SK-N-SH treated with all-trans-retinoic acid at 6 μM for 48 hours (cell line): ENCODE data around the gene BRD1.

ENCODE experiments used
- ATAC-seq: fragments of 200-7000 bp; cut with Tn5 transposase; 3 replicates; pipeline ENCODE4 v1.9.1; 2020; ENCODE audit warnings: mild to moderate bottlenecking, moderate library complexity
- ARNTL ChIP-seq: fragments of 450-650 bp; formaldehyde crosslinking; IDR thresholded peaks from 2 replicates; pipeline ENCODE4 v1.5.0; 2020; ENCODE audit warnings: low read depth, mild to moderate bottlenecking, moderate library complexity, borderline replicate concordance
- CSDC2 ChIP-seq: fragments of 250-450 bp; sonication (Bioruptor Pico); IDR thresholded peaks from 2 replicates; pipeline ENCODE4 v1.5.0; 2020; ENCODE audit warnings: mild to moderate bottlenecking, moderate library complexity
- GLIS3 ChIP-seq: fragments of 250-450 bp; sonication (Bioruptor Pico); IDR thresholded peaks from 2 replicates; pipeline ENCODE4 v1.5.0; 2020; ENCODE audit warnings: mild to moderate bottlenecking, moderate library complexity
- ISL1 ChIP-seq: fragments of 250-450 bp; sonication (Bioruptor Pico); IDR thresholded peaks from 2 replicates; pipeline ENCODE4 v2.1.2; 2022; ENCODE audit warnings: mild to moderate bottlenecking, moderate library complexity
- OSR1 ChIP-seq: fragments of 250-450 bp; sonication (Bioruptor Pico); IDR thresholded peaks from 2 replicates; pipeline ENCODE4 v1.8.0; 2022; ENCODE audit warnings: moderate library complexity, mild to moderate bottlenecking, inconsistent platforms
- RARB ChIP-seq: fragments of 250-450 bp; sonication (Bioruptor Pico); IDR thresholded peaks from 2 replicates; pipeline ENCODE4 v1.8.0; 2021; ENCODE audit warnings: mild to moderate bottlenecking, moderate library complexity
- SNAI2 ChIP-seq: fragments of 250-450 bp; sonication (Bioruptor Pico); IDR thresholded peaks from 2 replicates; pipeline ENCODE4 v1.5.0; 2020; ENCODE audit warnings: mild to moderate bottlenecking, moderate library complexity
- TCF4 ChIP-seq: fragments of 250-450 bp; sonication (Bioruptor Pico); IDR thresholded peaks from 2 replicates; pipeline ENCODE4 v1.8.0; 2021; ENCODE audit warnings: mild to moderate bottlenecking, moderate library complexity, borderline replicate concordance
- TOX ChIP-seq: fragments of 250-450 bp; sonication (Bioruptor Pico); IDR thresholded peaks from 2 replicates; pipeline ENCODE4 v1.8.0; 2021; ENCODE audit warnings: mild to moderate bottlenecking, moderate library complexity, borderline replicate concordance
- ZC3H10 ChIP-seq: fragments of 250-450 bp; sonication (Bioruptor Pico); IDR thresholded peaks from 2 replicates; pipeline ENCODE4 v1.5.1; 2021; ENCODE audit warnings: mild to moderate bottlenecking, moderate library complexity
- ZFP30 ChIP-seq: fragments of 450-650 bp; formaldehyde crosslinking; IDR thresholded peaks from 2 replicates; pipeline ENCODE4 v1.5.0; 2022; ENCODE audit warnings: mild to moderate bottlenecking, moderate library complexity
- ZNF565 ChIP-seq: fragments of 450-650 bp; formaldehyde crosslinking; conservative IDR thresholded peaks from 2 replicates; pipeline ENCODE4 v1.5.0; 2020; ENCODE audit warnings: low read depth, mild to moderate bottlenecking, moderate library complexity
- ZNF70 ChIP-seq: fragments of 450-650 bp; formaldehyde crosslinking; IDR thresholded peaks from 2 replicates; pipeline ENCODE4 v1.5.0; 2020; ENCODE audit warnings: mild to moderate bottlenecking, moderate library complexity
- TF ChIP-seq, protein P1 (sequence below): fragments of 250-450 bp; sonication (Bioruptor Pico); IDR thresholded peaks from 2 replicates; pipeline ENCODE4 v1.5.1; 2021; ENCODE audit warnings: mild to moderate bottlenecking, moderate library complexity
- TF ChIP-seq, protein P2 (sequence below): fragments of 250-450 bp; sonication (Bioruptor Pico); IDR thresholded peaks from 2 replicates; pipeline ENCODE4 v1.8.0; 2021; ENCODE audit warnings: low read depth, mild to moderate bottlenecking, moderate library complexity, borderline replicate concordance
- TF ChIP-seq, protein P3 (sequence below): fragments of 250-450 bp; sonication (Bioruptor Pico); IDR thresholded peaks from 2 replicates; pipeline ENCODE4 v1.5.1; 2020; ENCODE audit warnings: low read depth, mild to moderate bottlenecking, moderate library complexity
- TF ChIP-seq, protein P4 (sequence below): fragments of 250-450 bp; sonication (Bioruptor Pico); IDR thresholded peaks from 2 replicates; pipeline ENCODE4 v1.5.0; 2020; ENCODE audit warnings: mild to moderate bottlenecking, moderate library complexity
- TF ChIP-seq, protein P5 (sequence below): fragments of 250-450 bp; sonication (Bioruptor Pico); IDR thresholded peaks from 2 replicates; pipeline ENCODE4 v1.8.0; 2020; ENCODE audit warnings: mild to moderate bottlenecking, moderate library complexity, borderline replicate concordance

Gene BRD1

DNA sequence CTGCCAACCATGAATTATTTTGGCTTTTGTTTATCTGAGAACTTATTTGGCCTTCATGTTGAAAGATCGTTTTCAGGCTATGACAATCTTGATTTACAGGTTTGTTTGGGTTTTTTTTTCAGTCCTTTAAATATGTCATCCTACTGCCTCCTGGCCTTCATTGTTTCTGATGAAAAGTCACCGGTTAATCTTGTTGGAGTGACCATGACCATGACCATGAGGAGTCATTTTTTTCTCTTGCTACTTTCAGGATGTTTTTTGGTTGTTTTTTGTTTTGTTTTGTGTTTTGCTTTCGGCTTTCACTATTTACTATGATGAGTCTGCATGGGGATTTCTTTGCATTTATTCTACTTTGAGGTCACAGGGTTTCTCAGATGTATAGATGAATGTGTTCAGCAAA lies 81.6 kb downstream of the BRD1 start:
- ATAC-seq, result no peak
- no peak for TF ChIP-seq ZC3H10 (CRISPR knock-in tag)
- TF ChIP-seq TCF4, result no peak
- TF ChIP-seq ZFP30 (CRISPR knock-in tag), result no peak
- TF ChIP-seq, protein P1, sequence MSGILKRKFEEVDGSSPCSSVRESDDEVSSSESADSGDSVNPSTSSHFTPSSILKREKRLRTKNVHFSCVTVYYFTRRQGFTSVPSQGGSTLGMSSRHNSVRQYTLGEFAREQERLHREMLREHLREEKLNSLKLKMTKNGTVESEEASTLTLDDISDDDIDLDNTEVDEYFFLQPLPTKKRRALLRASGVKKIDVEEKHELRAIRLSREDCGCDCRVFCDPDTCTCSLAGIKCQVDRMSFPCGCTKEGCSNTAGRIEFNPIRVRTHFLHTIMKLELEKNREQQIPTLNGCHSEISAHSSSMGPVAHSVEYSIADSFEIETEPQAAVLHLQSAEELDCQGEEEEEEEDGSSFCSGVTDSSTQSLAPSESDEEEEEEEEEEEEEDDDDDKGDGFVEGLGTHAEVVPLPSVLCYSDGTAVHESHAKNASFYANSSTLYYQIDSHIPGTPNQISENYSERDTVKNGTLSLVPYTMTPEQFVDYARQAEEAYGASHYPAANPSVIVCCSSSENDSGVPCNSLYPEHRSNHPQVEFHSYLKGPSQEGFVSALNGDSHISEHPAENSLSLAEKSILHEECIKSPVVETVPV (CRISPR knock-in tag), result no peak
- TF ChIP-seq OSR1, result no peak
- TF ChIP-seq ZNF565 (CRISPR knock-in tag), result no peak
- TF ChIP-seq, protein P2, sequence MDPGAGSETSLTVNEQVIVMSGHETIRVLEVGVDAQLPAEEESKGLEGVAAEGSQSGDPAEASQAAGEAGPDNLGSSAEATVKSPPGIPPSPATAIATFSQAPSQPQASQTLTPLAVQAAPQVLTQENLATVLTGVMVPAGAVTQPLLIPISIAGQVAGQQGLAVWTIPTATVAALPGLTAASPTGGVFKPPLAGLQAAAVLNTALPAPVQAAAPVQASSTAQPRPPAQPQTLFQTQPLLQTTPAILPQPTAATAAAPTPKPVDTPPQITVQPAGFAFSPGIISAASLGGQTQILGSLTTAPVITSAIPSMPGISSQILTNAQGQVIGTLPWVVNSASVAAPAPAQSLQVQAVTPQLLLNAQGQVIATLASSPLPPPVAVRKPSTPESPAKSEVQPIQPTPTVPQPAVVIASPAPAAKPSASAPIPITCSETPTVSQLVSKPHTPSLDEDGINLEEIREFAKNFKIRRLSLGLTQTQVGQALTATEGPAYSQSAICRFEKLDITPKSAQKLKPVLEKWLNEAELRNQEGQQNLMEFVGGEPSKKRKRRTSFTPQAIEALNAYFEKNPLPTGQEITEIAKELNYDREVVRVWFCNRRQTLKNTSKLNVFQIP (CRISPR knock-in tag), result no peak
- TF ChIP-seq RARB, result no peak
- no peak for TF ChIP-seq SNAI2
- TF ChIP-seq, protein P3, sequence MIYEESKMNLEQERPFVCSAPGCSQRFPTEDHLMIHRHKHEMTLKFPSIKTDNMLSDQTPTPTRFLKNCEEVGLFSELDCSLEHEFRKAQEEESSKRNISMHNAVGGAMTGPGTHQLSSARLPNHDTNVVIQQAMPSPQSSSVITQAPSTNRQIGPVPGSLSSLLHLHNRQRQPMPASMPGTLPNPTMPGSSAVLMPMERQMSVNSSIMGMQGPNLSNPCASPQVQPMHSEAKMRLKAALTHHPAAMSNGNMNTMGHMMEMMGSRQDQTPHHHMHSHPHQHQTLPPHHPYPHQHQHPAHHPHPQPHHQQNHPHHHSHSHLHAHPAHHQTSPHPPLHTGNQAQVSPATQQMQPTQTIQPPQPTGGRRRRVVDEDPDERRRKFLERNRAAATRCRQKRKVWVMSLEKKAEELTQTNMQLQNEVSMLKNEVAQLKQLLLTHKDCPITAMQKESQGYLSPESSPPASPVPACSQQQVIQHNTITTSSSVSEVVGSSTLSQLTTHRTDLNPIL, result no peak
- TF ChIP-seq TOX (CRISPR knock-in tag), result no peak
- TF ChIP-seq ARNTL (CRISPR knock-in tag), result no peak
- no peak for TF ChIP-seq CSDC2 (CRISPR knock-in tag)
- TF ChIP-seq, all 23 proteins: peak for 0

DNA sequence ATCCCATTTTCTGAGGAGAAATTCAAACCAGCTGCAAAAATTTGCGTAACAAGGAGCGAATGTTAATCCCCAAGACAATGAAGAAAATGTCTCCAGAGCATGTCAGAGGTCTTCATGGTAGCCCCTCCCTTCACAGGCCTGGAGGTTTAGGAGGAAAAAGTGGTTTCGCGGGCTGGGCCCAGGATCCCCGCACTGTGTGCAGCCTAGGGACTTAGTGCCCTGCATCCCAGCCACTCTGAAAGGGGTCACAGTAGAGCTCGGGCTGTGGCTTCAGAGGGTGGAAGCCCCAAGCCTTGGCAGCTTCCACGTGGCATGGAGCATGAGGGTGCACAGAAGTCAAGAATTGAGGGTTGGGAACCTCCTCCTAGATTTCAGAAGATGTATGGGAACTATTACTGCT lies 87.4 kb downstream of the BRD1 start:
- TF ChIP-seq SNAI2 (no peak), ZNF70 (CRISPR knock-in tag) (no peak), ISL1 (no peak), ARNTL (CRISPR knock-in tag) (no peak)
- TF ChIP-seq, protein P4, sequence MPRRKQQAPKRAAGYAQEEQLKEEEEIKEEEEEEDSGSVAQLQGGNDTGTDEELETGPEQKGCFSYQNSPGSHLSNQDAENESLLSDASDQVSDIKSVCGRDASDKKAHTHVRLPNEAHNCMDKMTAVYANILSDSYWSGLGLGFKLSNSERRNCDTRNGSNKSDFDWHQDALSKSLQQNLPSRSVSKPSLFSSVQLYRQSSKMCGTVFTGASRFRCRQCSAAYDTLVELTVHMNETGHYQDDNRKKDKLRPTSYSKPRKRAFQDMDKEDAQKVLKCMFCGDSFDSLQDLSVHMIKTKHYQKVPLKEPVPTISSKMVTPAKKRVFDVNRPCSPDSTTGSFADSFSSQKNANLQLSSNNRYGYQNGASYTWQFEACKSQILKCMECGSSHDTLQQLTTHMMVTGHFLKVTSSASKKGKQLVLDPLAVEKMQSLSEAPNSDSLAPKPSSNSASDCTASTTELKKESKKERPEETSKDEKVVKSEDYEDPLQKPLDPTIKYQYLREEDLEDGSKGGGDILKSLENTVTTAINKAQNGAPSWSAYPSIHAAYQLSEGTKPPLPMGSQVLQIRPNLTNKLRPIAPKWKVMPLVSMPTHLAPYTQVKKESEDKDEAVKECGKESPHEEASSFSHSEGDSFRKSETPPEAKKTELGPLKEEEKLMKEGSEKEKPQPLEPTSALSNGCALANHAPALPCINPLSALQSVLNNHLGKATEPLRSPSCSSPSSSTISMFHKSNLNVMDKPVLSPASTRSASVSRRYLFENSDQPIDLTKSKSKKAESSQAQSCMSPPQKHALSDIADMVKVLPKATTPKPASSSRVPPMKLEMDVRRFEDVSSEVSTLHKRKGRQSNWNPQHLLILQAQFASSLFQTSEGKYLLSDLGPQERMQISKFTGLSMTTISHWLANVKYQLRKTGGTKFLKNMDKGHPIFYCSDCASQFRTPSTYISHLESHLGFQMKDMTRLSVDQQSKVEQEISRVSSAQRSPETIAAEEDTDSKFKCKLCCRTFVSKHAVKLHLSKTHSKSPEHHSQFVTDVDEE, result no peak
- TF ChIP-seq, protein P5, sequence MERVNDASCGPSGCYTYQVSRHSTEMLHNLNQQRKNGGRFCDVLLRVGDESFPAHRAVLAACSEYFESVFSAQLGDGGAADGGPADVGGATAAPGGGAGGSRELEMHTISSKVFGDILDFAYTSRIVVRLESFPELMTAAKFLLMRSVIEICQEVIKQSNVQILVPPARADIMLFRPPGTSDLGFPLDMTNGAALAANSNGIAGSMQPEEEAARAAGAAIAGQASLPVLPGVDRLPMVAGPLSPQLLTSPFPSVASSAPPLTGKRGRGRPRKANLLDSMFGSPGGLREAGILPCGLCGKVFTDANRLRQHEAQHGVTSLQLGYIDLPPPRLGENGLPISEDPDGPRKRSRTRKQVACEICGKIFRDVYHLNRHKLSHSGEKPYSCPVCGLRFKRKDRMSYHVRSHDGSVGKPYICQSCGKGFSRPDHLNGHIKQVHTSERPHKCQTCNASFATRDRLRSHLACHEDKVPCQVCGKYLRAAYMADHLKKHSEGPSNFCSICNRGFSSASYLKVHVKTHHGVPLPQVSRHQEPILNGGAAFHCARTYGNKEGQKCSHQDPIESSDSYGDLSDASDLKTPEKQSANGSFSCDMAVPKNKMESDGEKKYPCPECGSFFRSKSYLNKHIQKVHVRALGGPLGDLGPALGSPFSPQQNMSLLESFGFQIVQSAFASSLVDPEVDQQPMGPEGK, result no peak
- no peak for ATAC-seq

DNA sequence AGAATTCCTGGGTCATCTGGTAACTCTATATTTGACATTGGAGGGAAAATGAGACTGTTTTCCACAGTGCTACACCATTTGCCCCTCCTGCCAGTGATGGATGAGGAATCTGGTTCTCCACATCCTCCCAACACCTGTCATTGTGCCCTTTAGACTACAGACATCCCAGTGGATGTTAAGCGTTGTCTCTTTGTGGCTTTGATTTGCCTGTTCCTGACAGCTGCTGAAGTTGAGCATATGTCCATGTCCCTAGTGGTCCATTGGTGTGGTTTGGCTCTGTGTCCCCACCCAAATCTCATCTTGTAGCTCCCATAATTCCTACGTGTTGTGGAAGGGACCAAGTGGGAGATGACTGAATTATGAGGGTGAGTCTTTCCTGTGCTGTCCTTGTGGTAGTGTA lies 88.5 kb downstream of the BRD1 start:
- TF ChIP-seq GLIS3 (CRISPR knock-in tag), result no peak
- no peak for ATAC-seq

DNA sequence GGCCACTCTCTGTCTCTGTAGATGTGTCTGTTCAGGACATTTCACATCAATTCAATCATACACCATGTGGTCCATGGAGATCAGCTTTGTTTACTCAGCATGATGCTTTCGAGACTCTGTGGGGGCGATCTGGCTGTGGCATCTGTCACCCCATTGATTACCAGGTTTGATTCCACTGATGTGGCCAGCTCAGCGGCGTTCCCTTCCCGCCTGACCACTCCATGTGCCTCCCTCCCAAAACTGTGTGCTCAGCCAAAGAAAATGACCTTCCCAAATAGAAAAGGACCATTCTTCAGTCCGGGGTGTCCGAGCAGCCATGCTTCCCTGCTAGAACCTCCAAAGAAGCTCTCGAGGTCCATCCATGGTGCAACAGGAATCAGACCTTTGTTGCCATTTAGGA lies 89.1 kb downstream of the BRD1 start:
- TF ChIP-seq ZNF565 (CRISPR knock-in tag), result no peak
- TF ChIP-seq, protein P1 (CRISPR knock-in tag), result no peak
- no peak for TF ChIP-seq TCF4

More for the DNA sequence above, 89.1 kb downstream of the BRD1 start:
- ATAC-seq, result no peak
